ENCODE data around the gene MLXIPL. TPM values are rescaled to one million over a fixed set of nuclear protein-coding genes. Genes with fewer than 3 reads are reported as not detected.

The MLXIPL gene
- total and polyA plus RNA-seq, 2 donors (not counting 3 experiments of a cell fraction or from before 2014, with no cell fraction given), result not detected

DNA sequence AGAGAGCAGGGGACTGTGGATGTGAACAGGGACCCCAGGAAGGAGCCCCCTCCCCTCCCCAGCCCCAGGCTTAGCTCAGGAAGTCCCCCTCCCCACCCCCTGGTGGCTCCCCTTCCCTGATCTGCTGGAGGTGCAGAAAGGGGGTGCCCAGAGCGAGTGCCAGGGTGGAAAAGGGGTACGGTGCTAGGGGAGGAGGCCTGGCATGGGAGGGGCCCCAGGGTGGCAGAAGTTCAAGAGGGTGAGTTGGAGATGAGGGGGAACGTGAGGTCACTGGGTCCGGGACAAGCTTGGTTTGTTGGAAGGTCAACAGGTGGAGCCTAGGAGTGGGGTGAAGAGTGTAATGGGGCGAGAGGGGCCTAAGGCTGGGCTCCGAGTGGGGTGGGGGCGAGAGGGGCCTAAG, 24.4 kb downstream of the MLXIPL start:
- no peak overlapping the region for H3K27ac ChIP-seq (ENCODE audit: insufficient read depth, low read depth, low read length)
- dilution Hi-C loops (cut with MboI; ENCODE audit: extremely low pct_ligation_motif_present, low sequenced_read_pairs) (no loop called here), intact Hi-C loops (cut with micrococcal nuclease) (no loop called here)
- no TSS peak for BruUV-seq (replicated peaks)
- POLR2A ChIA-PET, result no interaction called here
- DNase-seq (ENCODE audit: low read depth, low spot score) (no peak), FAIRE-seq (no peak)
- no peak overlapping the region for H3K4me2 ChIP-seq (ENCODE audit: insufficient read depth, low read length)
- H3K79me2 ChIP-seq (ENCODE audit: control insufficient read depth, insufficient read depth, low read length), result no peaks in the 10 kb centered on the region
- H2AFZ ChIP-seq (ENCODE audit: low read depth, low read length), result no peak overlapping the region
- H3K9ac ChIP-seq (replicated peaks; ENCODE audit: extremely low read depth, insufficient read depth, low read length), result no peak overlapping the region
- peaks cover 2% of the 10 kb centered on the region in 2 experiments for H3K27me3 ChIP-seq (ENCODE audit: control insufficient read depth in 2 of 2, insufficient read depth in 2 of 2, low read length in 2 of 2)
- H3K4me3 ChIP-seq (replicated peaks in 1 of 3; ENCODE audit: insufficient read depth in 1 of 3, low read depth in 1 of 3, low read length in 3 of 3), result no peak overlapping the region
- no peaks in the 10 kb centered on the region for H3K4me1 ChIP-seq (ENCODE audit: control insufficient read depth, extremely low read depth, insufficient read depth, low read length)
- H4K20me1 ChIP-seq (replicated peaks; ENCODE audit: control insufficient read depth, extremely low read depth, insufficient read depth, low read length), result no peaks in the 10 kb centered on the region
- no peaks in the 10 kb centered on the region for H3K9me1 ChIP-seq (replicated peaks; ENCODE audit: control insufficient read depth, extremely low read depth, insufficient read depth, low read length)
- CTCF ChIA-PET, result interaction anchor here (1.2 to 1.6 kb wide), 2 partner anchors 13 to 135 kb away, joined by 3 to 4 read pairs; no protein-coding TSS in a partner anchor
- H3K36me3 ChIP-seq (ENCODE audit: control insufficient read depth in 2 of 2, extremely low read depth in 1 of 2, insufficient read depth in 2 of 2, low read length in 2 of 2), result no peaks in the 10 kb centered on the region
- TF ChIP-seq, protein P1, sequence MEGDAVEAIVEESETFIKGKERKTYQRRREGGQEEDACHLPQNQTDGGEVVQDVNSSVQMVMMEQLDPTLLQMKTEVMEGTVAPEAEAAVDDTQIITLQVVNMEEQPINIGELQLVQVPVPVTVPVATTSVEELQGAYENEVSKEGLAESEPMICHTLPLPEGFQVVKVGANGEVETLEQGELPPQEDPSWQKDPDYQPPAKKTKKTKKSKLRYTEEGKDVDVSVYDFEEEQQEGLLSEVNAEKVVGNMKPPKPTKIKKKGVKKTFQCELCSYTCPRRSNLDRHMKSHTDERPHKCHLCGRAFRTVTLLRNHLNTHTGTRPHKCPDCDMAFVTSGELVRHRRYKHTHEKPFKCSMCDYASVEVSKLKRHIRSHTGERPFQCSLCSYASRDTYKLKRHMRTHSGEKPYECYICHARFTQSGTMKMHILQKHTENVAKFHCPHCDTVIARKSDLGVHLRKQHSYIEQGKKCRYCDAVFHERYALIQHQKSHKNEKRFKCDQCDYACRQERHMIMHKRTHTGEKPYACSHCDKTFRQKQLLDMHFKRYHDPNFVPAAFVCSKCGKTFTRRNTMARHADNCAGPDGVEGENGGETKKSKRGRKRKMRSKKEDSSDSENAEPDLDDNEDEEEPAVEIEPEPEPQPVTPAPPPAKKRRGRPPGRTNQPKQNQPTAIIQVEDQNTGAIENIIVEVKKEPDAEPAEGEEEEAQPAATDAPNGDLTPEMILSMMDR (IDR thresholded peaks at IDR 0.05; ENCODE audit: extremely low read depth in 1 of 2, insufficient read depth in 1 of 2, low read depth in 1 of 2, low read length in 2 of 2), result no peak
- no peak for TF ChIP-seq POLR2AphosphoS5 (IDR thresholded peaks at IDR 0.05; ENCODE audit: insufficient read depth, low read depth, low read length)
- no peak for TF ChIP-seq EZH2 (IDR thresholded peaks at IDR 0.05; ENCODE audit: borderline replicate concordance, low read depth, low read length, severe bottlenecking)
- no peak for TF ChIP-seq GATA2 (IDR thresholded peaks at IDR 0.05; ENCODE audit: insufficient read depth, insufficient read length, low read depth, low read length)
- no peak for TF ChIP-seq POLR2A (IDR thresholded peaks at IDR 0.05; ENCODE audit: low read depth, low read length)
- TF ChIP-seq, protein P2, sequence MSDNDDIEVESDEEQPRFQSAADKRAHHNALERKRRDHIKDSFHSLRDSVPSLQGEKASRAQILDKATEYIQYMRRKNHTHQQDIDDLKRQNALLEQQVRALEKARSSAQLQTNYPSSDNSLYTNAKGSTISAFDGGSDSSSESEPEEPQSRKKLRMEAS (IDR thresholded peaks at IDR 0.05; ENCODE audit: insufficient read depth, insufficient read length), result no peak
- no peak for TF ChIP-seq MYC (IDR thresholded peaks at IDR 0.05; ENCODE audit: low read depth, low read length)
- TF ChIP-seq FOS (IDR thresholded peaks at IDR 0.05; ENCODE audit: borderline replicate concordance, insufficient read depth, low read length), result no peak
- TF ChIP-seq JUN (IDR thresholded peaks at IDR 0.05; ENCODE audit: borderline replicate concordance, insufficient read depth, insufficient read length, low read depth), result no peak
- no peaks in the 10 kb centered on the region for H3K9me3 ChIP-seq (replicated peaks; ENCODE audit: control insufficient read depth, insufficient read depth, low read length)

Measured in endothelial cell of umbilical vein (primary cell).